COR-L47 (cell line): ENCODE measurements around the gene ZNF302.
"Not testable (repeated sequence)": the region's sequence is repeated elsewhere in the genome, so short reads cannot be mapped to it uniquely, and the experiment has no call there.

ENCODE experiments used
- DNase-seq: peaks from one replicate; lab custom pipeline; 2025; lab: John Stamatoyannopoulos, UW

Gene ZNF302

GRCh38 chr19:34677386-34678084 is at the start of gene ZNF302:
TSS of gene ZNF302 (plus strand) at chr19:34677678. CDS start at chr19:34678805, 1,127 bp downstream.
- DNase-seq, result peak; percentile 94

GRCh38 chr19:34633802-34634201 is 43.7 kb upstream of the ZNF302 start:
- no peak for DNase-seq

GRCh38 chr19:34639491-34640085 is 37.9 kb upstream of the ZNF302 start:
- DNase-seq, result peak; percentile 75

DNA sequence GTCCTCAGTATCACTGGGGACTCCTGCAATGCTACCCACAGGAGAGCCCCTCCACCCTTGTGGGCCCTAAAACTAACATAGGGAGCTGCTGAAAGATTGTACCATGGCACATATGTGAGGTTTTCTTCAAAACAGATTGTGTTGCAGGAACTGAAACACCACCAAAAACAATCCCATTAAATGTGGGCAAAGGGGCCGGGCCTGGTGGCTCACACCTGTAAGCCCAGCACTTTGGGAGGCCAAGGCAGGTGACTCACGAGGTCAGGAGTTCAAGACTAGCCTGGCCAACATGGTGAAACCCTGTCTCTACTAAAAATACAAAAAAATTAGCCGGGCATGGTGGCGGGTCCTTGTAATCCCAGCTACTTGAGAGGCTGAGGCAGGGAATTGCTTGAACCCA is 35.2 kb upstream of the ZNF302 start:
- DNase-seq, result no peak

DNA sequence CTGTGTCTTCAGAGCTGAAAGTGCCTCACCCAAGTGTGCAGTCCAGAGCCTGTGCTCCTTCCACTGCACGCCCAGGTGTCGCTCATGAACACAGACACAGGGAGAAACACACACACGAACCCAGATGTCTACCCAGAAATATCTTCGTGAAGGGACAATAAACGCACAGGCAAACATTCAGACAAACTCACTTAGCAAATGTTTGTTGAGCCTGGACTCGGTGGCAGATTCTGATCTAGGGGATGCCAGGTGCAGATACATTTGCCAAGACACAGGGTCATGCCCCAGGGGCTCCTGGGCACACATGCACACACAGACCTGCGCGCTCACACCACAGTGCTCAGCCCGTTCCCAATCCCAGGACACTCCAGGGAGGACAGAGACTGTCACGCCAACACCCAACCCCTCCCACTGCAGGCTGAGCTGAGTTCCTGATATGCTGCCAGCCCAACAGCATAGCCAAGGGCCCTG is 32.5 kb upstream of the ZNF302 start:
- DNase-seq, result no peak

DNA sequence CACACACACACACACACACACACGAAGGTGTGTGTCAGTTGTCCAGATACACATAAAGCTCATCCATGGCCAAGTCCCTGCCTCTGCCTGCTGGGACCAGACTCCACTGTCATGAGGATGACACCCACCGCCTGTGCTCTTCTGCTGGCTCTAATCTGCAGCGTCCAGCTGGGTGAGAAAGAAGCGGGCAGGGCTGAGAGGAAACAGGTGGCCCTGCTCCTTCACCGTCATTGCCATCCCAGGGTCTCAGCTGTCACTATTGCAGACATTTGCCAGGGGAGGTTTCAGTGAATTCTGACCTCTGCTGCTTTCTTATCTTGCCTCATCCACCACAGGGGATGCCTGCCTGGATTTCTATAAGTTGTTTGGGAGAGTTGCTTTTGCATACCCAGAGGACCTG is 31.9 kb upstream of the ZNF302 start:
- no peak for DNase-seq

- DNase-seq, result no peak
Observed at GRCh38 chr19:34649886-34650543, 27.5 kb upstream of the ZNF302 start.

DNA sequence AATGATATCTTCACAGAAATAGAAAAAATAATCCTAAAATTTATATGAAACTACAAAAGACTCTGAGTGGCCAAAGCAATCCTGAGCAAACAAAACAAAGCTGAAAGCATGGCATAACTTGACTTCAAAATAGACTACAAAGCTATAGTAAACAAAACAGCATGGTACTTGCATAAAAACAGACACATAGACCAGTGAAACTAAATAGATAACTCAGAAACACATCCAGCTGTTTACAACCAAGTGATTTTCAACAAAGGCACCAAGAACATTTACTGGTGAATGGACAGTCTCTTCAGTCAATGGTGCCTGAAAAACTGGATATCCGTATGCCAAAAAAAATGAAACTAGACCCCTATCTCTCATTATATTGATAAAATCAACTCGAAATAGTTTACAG is 25.7 kb upstream of the ZNF302 start:
- DNase-seq, result no peak

GRCh38 chr19:34654796-34655195 is 22.7 kb upstream of the ZNF302 start:
- no peak for DNase-seq

DNA sequence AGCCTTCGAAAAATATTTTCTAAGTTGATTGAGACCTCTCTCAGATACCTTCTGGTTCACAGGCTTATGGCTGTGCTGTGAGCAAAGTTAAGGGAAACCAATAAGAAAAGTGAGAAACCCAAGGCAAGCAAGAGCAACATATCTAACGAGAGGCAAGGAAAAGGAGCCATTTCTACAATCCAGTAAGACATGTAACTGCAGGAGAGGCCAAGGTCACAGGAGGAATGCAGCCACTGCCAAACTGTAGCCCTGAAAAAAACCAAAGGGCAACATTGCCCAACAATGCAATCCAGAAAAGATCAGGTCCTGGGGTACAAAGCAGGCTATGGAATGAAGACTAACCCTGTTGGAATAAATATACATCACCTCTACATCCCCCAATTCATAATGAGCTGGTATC is 21.8 kb upstream of the ZNF302 start:
- no peak for DNase-seq

DNA sequence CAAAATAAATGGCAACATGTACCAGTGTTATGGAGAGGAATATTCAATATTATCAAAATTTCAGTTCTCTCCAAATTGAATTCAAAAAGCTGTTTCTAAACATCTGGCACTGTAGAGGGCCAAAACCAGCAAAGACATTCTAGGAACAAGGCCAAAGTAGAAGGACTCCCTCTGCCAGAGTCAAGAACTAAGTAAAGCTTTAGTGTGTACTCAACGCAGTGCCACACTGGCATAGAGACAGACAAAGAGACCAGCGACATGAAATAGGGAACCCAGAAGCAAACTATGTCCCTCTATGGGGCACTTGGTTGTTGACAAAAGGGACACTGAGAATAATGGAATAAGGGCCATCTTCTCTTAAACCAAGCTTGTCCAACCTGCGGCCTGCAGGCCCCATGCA is 16.1 kb upstream of the ZNF302 start:
- DNase-seq, result no peak

GRCh38 chr19:34662919-34663318 is 14.6 kb upstream of the ZNF302 start:
- DNase-seq, result peak; percentile 75

DNA sequence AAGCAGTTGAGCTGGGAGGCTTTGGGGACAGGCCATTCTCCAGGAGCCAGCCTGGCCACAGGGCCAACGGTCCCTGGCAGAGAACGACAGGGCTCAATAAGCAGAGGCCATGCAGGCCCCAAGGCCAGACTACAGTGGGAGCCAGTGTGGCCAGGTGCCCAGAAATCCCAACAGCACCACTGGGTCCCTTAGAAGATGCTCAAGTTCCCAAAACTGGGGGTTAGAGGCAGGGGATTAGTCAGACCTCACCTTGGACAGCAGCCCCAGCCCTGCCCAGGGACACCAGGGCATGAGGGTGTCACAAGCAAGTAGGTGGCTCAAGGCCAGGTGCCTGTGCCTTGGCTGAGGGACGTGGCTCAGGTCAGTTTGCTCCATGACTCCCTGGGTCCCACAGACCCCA is 13.3 kb upstream of the ZNF302 start:
- no peak for DNase-seq

GRCh38 chr19:34664870-34665269 is 12.6 kb upstream of the ZNF302 start:
- no peak for DNase-seq

- DNase-seq, result not testable (repeated sequence)
Observed at GRCh38 chr19:34665275-34665674, 12.2 kb upstream of the ZNF302 start.

GRCh38 chr19:34666200-34666957 is 11.1 kb upstream of the ZNF302 start:
- DNase-seq, result no peak

- no peak for DNase-seq
Observed at GRCh38 chr19:34666958-34667265, 10.6 kb upstream of the ZNF302 start.

- peak; percentile 78 for DNase-seq
Observed at GRCh38 chr19:34667349-34668076, 10.0 kb upstream of the ZNF302 start.

GRCh38 chr19:34668077-34668689 is 9.3 kb upstream of the ZNF302 start:
- not testable (repeated sequence) for DNase-seq

DNA sequence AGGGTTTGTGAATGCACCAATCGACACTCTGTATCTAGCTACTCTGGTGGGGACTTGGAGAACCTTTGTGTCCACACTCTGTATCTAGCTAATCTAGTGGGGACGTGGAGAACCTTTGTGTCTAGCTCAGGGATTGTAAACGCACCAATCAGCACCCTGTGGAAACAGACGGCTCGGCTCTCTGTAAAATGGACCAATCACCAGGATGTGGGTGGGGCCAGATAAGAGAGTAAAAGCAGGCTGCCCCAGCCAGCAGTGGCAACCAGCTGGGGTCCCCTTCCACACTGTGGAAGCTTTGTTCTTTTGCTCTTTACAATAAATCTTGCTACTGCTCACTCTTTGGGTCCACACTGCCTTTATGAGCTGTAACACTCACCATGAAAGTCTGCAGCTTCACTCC is 8.8 kb upstream of the ZNF302 start:
- peak; percentile 46 for DNase-seq

DNA sequence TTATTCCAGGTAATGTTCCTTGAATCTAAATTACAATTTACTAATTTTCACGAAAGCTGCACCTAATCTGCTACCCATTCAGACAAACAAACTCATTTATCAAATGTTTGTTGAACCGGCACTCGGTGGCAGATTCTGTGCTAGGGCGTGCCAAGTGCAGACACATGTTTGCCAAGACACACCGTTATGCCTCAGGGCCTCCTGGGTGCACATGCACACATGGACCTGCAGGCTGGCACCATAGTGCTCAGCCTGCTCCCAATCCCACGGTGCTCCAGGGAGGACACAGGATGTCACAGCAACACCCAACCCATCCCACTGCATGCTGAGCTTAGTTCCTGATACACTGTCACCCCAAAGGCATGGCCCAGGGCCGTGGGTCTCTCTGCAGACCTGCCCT is 8.2 kb upstream of the ZNF302 start:
- no peak for DNase-seq

DNA sequence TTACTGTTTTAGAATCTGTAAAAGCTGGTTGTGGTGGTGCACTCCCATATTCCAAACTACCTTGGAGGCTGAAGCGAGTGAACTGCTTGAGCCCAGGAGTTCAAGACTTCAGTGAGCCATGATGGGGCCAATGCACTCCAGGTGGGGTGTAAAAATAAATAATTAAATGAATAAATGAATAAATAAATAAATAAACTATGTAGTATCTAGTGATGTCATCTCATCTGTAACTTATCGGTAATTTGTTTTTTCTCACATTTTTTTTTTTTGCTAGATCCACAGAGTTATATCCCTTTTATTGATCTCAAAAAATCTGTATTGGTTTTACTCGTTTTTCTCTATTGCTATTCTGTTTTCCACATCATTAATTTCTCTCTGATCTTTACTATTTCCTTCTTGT is 5.5 kb upstream of the ZNF302 start:
- DNase-seq, result no peak
